Measurements from ENCODE around the gene ANKFN1.
"Not testable (repeated sequence)": the region's sequence is repeated elsewhere in the genome, so short reads cannot be mapped to it uniquely, and the experiment has no call there.

Gene ANKFN1

GRCh38 chr17:56367366-56367765 is 214.1 kb downstream of the ANKFN1 start:
- H3K27me3 ChIP-seq (ENCODE audit: control insufficient read depth, insufficient read depth, low read length, poor library complexity, severe bottlenecking): no peaks in the 10 kb centered on the region
- H3K4me1 ChIP-seq (ENCODE audit: control insufficient read depth, insufficient read depth, low read length): no peaks in the 10 kb centered on the region
- H3K9me3 ChIP-seq (ENCODE audit: control insufficient read depth, low read length): no peaks in the 10 kb centered on the region
- no peak overlapping the region for H3K27ac ChIP-seq (ENCODE audit: insufficient read depth, low read depth, low read length, poor library complexity, severe bottlenecking)
- H3K4me3 ChIP-seq (ENCODE audit: insufficient read depth, low read depth, low read length): no peak overlapping the region
- 40 to 50% methylated on average over 1 of the region's 1 CpG for WGBS, 2 experiments
- H3K36me3 ChIP-seq (ENCODE audit: control insufficient read depth, insufficient read depth, low read length): no peaks in the 10 kb centered on the region

DNA sequence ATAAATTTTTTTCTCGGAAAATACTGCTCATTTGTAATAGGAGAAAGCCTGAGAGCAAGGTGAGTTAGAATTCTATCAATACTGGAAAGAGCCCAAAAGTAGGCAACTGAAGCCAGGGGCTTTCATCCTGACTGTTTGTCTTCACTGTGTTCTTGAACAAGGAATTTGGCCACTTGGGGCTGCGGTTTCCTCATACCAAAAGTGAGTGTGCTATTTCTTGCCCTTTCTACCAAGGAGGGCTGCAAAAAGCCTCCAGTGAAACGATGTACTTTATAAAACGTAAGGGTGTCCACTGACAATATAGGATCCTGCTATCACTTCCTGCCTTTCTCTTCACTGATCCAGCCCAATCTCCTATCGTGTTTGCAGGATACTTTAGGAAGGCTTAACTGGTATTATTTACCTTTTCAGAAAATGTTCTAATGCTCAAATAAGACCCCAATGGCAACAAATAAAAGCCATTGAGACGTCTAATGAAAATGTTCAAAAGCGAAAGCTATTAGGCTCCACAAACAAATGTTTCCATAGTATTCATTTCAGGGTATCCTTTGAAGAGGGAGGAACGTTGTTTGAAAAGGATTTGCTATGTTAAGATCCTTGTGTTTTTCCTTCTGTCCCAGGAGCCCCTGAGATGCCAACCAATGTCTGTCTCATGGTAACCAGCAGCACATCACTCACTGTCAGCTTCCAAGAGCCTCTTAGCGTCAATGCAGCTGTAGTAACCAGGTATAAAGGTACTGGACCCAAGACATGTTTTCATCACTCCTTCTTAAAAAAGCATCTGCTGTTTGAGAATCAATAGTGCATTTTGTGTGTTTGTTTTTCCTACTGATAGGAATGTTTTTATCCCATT is 220.9 kb downstream of the ANKFN1 start:
- H3K4me3 ChIP-seq (ENCODE audit: insufficient read depth, low read depth, low read length): no peak overlapping the region
- no peaks in the 10 kb centered on the region for H3K9me3 ChIP-seq (ENCODE audit: control insufficient read depth, low read length)
- H3K27ac ChIP-seq (ENCODE audit: insufficient read depth, low read depth, low read length, poor library complexity, severe bottlenecking): no peak overlapping the region
- H3K4me1 ChIP-seq (ENCODE audit: control insufficient read depth, insufficient read depth, low read length): no peaks in the 10 kb centered on the region
- H3K27me3 ChIP-seq (ENCODE audit: control insufficient read depth, insufficient read depth, low read length, poor library complexity, severe bottlenecking): no peaks in the 10 kb centered on the region
- H3K36me3 ChIP-seq (ENCODE audit: control insufficient read depth, insufficient read depth, low read length): no peaks in the 10 kb centered on the region
- 73 to 80% methylated on average over 9 of the region's 9 CpGs for WGBS, 2 experiments

GRCh38 chr17:56389356-56389755 is 236.1 kb downstream of the ANKFN1 start:
- 100% methylated on average over 1 of the region's 1 CpG for WGBS, 2 experiments
- Histone ChIP-seq H3K27me3 (ENCODE audit: control insufficient read depth, insufficient read depth, low read length, poor library complexity, severe bottlenecking) (no peaks in the 10 kb centered on the region), H3K27ac (ENCODE audit: insufficient read depth, low read depth, low read length, poor library complexity, severe bottlenecking) (no peak overlapping the region)

DNA sequence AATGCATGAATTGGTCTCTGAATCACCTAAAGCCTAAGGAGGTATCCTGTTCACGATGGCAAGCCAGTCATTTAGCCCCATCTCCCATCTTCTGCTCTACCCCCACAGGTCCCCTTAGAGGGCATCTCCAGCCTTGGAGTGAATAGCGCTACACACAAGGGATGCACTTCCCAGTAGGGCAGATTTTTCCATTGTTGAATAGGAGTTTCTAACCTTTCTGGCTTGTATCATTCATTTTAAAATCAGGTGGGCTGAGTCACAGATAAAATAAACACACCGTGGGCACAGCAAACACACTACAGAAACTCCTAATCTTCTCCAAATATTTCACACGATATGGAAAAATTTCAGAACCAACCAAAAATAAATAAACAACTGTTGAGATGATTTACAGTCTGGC is 239.0 kb downstream of the ANKFN1 start:
- H3K4me3 ChIP-seq (ENCODE audit: insufficient read depth, low read depth, low read length): no peak overlapping the region
- no peak overlapping the region for H3K27ac ChIP-seq (ENCODE audit: insufficient read depth, low read depth, low read length, poor library complexity, severe bottlenecking)
- no peaks in the 10 kb centered on the region for H3K4me1 ChIP-seq (ENCODE audit: control insufficient read depth, insufficient read depth, low read length)
- H3K36me3 ChIP-seq (ENCODE audit: control insufficient read depth, insufficient read depth, low read length): no peaks in the 10 kb centered on the region
- no peaks in the 10 kb centered on the region for H3K27me3 ChIP-seq (ENCODE audit: control insufficient read depth, insufficient read depth, low read length, poor library complexity, severe bottlenecking)
- no peaks in the 10 kb centered on the region for H3K9me3 ChIP-seq (ENCODE audit: control insufficient read depth, low read length)
- 86 to 87% methylated on average over 4 of the region's 4 CpGs for WGBS, 2 experiments

More at GRCh38 chr17:56389356-56389755, 236.1 kb downstream of the ANKFN1 start:
- Histone ChIP-seq H3K4me3 (ENCODE audit: insufficient read depth, low read depth, low read length) (no peak overlapping the region), H3K36me3 (ENCODE audit: control insufficient read depth, insufficient read depth, low read length) (no peaks in the 10 kb centered on the region), H3K9me3 (ENCODE audit: control insufficient read depth, low read length) (no peaks in the 10 kb centered on the region), H3K4me1 (ENCODE audit: control insufficient read depth, insufficient read depth, low read length) (no peaks in the 10 kb centered on the region)

GRCh38 chr17:56393156-56393555 is 239.9 kb downstream of the ANKFN1 start:
- no peak overlapping the region for H3K27ac ChIP-seq (ENCODE audit: insufficient read depth, low read depth, low read length, poor library complexity, severe bottlenecking)
- no peaks in the 10 kb centered on the region for H3K27me3 ChIP-seq (ENCODE audit: control insufficient read depth, insufficient read depth, low read length, poor library complexity, severe bottlenecking)

DNA sequence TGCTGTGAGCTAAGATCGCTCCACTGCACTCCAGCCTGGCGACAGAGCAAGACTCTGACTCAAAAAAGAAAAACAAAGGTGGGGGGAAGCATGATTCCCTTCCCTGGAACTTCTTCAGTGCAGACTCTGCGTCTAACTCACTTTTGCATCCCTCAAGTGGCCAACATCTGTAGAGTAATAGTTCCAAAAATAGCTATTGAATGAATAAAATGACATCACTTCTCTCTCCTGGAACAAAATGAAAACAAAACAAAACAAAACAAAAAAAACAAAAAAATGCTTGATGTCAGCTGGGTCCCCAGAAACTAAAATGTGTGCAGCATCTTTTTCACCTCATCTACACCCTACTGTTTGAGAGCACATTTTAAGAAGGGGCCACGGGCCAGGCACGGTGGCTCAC is 242.5 kb downstream of the ANKFN1 start:
- Histone ChIP-seq H3K9me3 (ENCODE audit: control insufficient read depth, low read length) (no peaks in the 10 kb centered on the region), H3K27ac (ENCODE audit: insufficient read depth, low read depth, low read length, poor library complexity, severe bottlenecking) (no peak overlapping the region), H3K4me3 (ENCODE audit: insufficient read depth, low read depth, low read length) (no peak overlapping the region), H3K4me1 (ENCODE audit: control insufficient read depth, insufficient read depth, low read length) (no peaks in the 10 kb centered on the region), H3K27me3 (ENCODE audit: control insufficient read depth, insufficient read depth, low read length, poor library complexity, severe bottlenecking) (no peaks in the 10 kb centered on the region), H3K36me3 (ENCODE audit: control insufficient read depth, insufficient read depth, low read length) (no peaks in the 10 kb centered on the region)
- WGBS, 2 experiments: 90 to 92% methylated on average over 4 to 5 of the region's 5 CpGs

More at GRCh38 chr17:56393156-56393555, 239.9 kb downstream of the ANKFN1 start:
- Histone ChIP-seq H3K4me3 (ENCODE audit: insufficient read depth, low read depth, low read length) (no peak overlapping the region), H3K4me1 (ENCODE audit: control insufficient read depth, insufficient read depth, low read length) (no peaks in the 10 kb centered on the region), H3K9me3 (ENCODE audit: control insufficient read depth, low read length) (no peaks in the 10 kb centered on the region), H3K36me3 (ENCODE audit: control insufficient read depth, insufficient read depth, low read length) (no peaks in the 10 kb centered on the region)

DNA sequence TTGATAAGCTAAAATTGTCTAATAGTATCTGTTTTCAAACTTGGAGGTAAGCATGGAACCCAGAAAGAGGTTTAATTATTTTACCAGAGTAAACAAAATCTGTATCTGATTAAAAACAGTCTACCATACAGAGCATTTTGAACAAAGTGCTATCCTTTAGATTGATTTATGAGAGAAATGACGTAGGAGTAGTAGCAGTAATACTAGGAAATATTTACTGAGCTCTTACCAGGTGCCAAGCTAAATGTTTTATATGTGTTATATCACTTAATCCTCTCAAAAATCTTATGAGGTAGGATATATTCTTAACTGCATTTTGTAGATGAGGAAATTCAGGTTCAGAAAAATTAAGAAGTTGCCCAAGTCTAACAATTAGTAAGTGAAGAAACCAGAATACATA is 253.8 kb downstream of the ANKFN1 start:
- no peaks in the 10 kb centered on the region for H3K27me3 ChIP-seq (ENCODE audit: control insufficient read depth, insufficient read depth, low read length, poor library complexity, severe bottlenecking)
- no peaks in the 10 kb centered on the region for H3K9me3 ChIP-seq (ENCODE audit: control insufficient read depth, low read length)
- no peaks in the 10 kb centered on the region for H3K4me1 ChIP-seq (ENCODE audit: control insufficient read depth, insufficient read depth, low read length)
- no peak overlapping the region for H3K4me3 ChIP-seq (ENCODE audit: insufficient read depth, low read depth, low read length)
- H3K36me3 ChIP-seq (ENCODE audit: control insufficient read depth, insufficient read depth, low read length): no peaks in the 10 kb centered on the region
- no peak overlapping the region for H3K27ac ChIP-seq (ENCODE audit: insufficient read depth, low read depth, low read length, poor library complexity, severe bottlenecking)
- no CpG with 5 or more reads among the region's 1 CpG for WGBS, 2 experiments

GRCh38 chr17:56412356-56412755 is 259.1 kb downstream of the ANKFN1 start:
- not testable (repeated sequence) for H3K9me3 ChIP-seq (ENCODE audit: control insufficient read depth, low read length); H3K4me1 ChIP-seq (ENCODE audit: control insufficient read depth, insufficient read depth, low read length); H3K4me3 ChIP-seq (ENCODE audit: insufficient read depth, low read depth, low read length); H3K36me3 ChIP-seq (ENCODE audit: control insufficient read depth, insufficient read depth, low read length); H3K27me3 ChIP-seq (ENCODE audit: control insufficient read depth, insufficient read depth, low read length, poor library complexity, severe bottlenecking); H3K27ac ChIP-seq (ENCODE audit: insufficient read depth, low read depth, low read length, poor library complexity, severe bottlenecking)
- 89 to 91% methylated on average over 2 of the region's 2 CpGs for WGBS, 2 experiments

DNA sequence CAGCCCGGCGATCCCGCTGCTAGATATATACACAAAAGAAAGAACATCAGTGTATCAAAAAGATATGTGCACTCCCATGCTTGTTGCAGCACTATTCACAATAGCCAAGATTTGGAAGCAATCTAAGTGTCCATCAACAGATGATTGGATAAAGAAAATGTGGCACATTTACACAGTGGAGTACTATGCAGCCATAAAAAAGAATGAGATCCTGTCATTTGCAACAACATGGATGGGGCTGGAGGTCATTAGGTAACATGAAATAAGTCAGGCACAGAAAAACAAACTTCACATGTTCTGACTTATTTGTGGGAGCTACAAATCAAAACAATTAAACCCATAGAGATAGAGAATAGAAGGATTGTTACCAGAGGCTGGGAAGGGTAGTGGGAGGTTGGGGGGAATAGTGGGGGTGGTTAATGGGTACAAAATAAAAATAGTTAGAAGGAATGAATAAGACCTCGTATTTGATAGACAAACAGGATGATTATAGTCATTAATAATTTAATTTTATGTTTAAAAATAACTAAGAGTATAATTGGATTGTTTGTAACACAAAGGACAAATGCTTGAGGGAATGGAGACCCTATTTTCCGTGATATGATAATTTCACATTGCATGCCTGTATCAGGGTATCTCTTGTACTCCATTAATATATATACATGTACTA is 263.5 kb downstream of the ANKFN1 start:
- no peaks in the 10 kb centered on the region for H3K4me1 ChIP-seq (ENCODE audit: control insufficient read depth, insufficient read depth, low read length)
- H3K9me3 ChIP-seq (ENCODE audit: control insufficient read depth, low read length): no peaks in the 10 kb centered on the region
- H3K27me3 ChIP-seq (ENCODE audit: control insufficient read depth, insufficient read depth, low read length, poor library complexity, severe bottlenecking): no peaks in the 10 kb centered on the region
- H3K4me3 ChIP-seq (ENCODE audit: insufficient read depth, low read depth, low read length): no peak overlapping the region
- no peak overlapping the region for H3K27ac ChIP-seq (ENCODE audit: insufficient read depth, low read depth, low read length, poor library complexity, severe bottlenecking)
- WGBS, 2 experiments: 89 to 95% methylated on average over 3 of the region's 5 CpGs
- H3K36me3 ChIP-seq (ENCODE audit: control insufficient read depth, insufficient read depth, low read length): no peaks in the 10 kb centered on the region

GRCh38 chr17:56424005-56424404 is 270.7 kb downstream of the ANKFN1 start:
- no peaks in the 10 kb centered on the region for H3K9me3 ChIP-seq (ENCODE audit: control insufficient read depth, low read length)
- no peaks in the 10 kb centered on the region for H3K4me1 ChIP-seq (ENCODE audit: control insufficient read depth, insufficient read depth, low read length)
- H3K4me3 ChIP-seq (ENCODE audit: insufficient read depth, low read depth, low read length): no peak overlapping the region
- H3K27me3 ChIP-seq (ENCODE audit: control insufficient read depth, insufficient read depth, low read length, poor library complexity, severe bottlenecking): no peaks in the 10 kb centered on the region
- H3K27ac ChIP-seq (ENCODE audit: insufficient read depth, low read depth, low read length, poor library complexity, severe bottlenecking): no peak overlapping the region
- 89 to 94% methylated on average over 2 of the region's 2 CpGs for WGBS, 2 experiments
- H3K36me3 ChIP-seq (ENCODE audit: control insufficient read depth, insufficient read depth, low read length): no peaks in the 10 kb centered on the region

All from ectodermal cell (in vitro differentiated cells).